Measurements from ENCODE around the gene KRT6B.

The KRT6B gene

DNA sequence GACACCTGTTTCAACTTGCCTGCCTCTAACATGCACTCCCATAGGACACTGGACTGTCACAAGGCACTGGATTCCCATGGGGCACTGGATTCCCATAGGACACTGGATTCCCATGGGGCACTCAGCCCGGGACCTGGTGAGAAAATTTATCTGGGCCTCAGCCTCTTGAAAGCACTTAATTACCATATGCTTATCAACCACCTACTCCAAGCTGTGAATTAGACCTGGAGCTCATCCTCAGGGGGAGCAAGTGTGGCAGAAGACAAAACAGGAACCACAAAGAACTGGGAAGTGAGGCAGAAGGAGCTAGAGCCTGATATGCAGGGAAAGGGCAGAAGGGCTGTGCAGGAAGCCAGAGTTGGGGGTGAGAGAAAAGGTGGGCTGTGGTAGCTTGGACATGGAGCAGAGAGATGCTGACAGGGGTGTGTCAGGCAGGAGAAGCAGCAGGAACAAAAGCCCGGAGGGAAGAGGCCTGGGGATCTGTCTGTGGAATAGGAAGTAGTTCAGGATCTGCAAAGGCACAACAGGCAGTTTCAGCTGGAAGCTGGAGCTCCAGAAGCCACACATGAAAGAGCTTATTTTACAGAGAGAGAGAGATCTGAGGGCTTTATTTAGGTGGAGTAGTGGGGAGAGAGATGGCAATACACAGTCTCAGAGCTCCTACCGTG is 48.9 kb downstream of the KRT6B start:
- DNase-seq: no peak
- TF ChIP-seq GATA1 (IDR thresholded peaks at IDR 0.05; ENCODE audit: low read depth, low read length) (no peak), POLR2A (IDR thresholded peaks at IDR 0.05; ENCODE audit: low read length) (no peak)

DNA sequence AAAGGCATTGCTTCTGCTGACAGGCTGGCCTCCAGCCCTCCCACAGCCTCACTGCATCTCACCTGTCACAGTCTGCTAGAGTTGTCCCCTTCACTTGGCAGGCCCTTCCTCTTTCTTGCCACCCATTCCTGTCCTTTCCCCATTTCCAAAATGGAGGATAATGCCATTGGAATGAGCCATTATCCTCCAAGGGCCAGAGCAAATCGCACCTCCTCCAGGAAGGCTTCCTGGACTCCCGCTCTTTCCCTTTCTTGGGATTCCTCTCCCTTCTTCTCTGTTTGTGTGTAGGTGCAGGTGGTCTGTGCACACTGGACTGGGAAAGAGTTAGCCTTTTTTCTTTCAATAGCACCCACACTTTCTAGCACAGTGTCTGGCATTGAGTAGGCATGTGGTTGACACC is 49.6 kb downstream of the KRT6B start:
- DNase-seq: no peak
- TF ChIP-seq POLR2A (IDR thresholded peaks at IDR 0.05; ENCODE audit: low read length) (no peak), GATA1 (IDR thresholded peaks at IDR 0.05; ENCODE audit: low read depth, low read length) (no peak)

DNA sequence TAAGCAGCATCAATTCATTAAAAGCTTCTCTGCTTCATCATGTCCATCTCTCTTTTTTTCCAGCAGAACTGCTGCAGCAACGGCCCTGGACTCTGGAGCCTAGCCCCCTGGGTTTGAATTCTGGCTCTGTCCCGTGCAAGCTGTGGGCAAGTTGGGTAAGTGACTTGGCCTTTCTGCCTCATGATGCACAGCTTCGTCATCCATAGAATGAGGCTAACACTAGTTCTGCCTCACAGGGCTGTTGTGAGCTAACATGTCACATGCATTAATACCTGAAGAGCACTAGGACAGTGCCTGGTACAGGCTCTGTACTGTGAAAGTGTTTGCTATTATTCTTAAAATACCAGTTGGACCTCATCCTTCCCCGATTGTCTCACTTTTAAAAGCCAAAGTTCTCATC is 50.0 kb downstream of the KRT6B start:
- DNase-seq: no peak
- TF ChIP-seq POLR2A (IDR thresholded peaks at IDR 0.05; ENCODE audit: low read length) (no peak), GATA1 (IDR thresholded peaks at IDR 0.05; ENCODE audit: low read depth, low read length) (no peak)

- DNase-seq: no peak
- TF ChIP-seq POLR2A (IDR thresholded peaks at IDR 0.05; ENCODE audit: low read length) (no peak), GATA1 (IDR thresholded peaks at IDR 0.05; ENCODE audit: low read depth, low read length) (no peak)
Measured at GRCh38 chr12:52401526-52401925, 50.4 kb downstream of the KRT6B start.

- DNase-seq: no peak
- TF ChIP-seq POLR2A (IDR thresholded peaks at IDR 0.05; ENCODE audit: low read length): no peak
- TF ChIP-seq GATA1 (IDR thresholded peaks at IDR 0.05; ENCODE audit: low read depth, low read length): no peak
Measured at GRCh38 chr12:52400906-52401305, 51.0 kb downstream of the KRT6B start.

DNA sequence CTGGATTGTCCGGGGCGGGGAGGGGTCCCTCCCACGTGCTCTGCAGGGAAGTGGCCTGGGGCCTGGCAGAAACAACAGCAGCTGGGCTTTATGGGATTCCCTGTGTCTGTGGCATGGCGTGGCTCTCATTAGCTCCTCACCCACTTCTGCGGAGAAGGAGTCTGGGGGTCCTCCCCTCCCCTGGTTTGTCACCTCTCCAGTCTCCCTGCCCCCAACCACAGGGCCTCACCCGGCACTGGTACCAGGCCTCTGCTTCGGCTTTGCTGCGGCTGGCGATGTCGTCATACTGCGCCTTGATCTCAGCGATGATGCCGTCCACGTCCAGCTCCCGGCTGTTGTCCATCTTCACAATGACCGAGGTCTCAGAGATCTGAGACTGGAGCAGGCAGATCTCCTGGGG is 52.2 kb downstream of the KRT6B start:
- no peak for DNase-seq
- TF ChIP-seq GATA1 (IDR thresholded peaks at IDR 0.05; ENCODE audit: low read depth, low read length): no peak
- TF ChIP-seq POLR2A (IDR thresholded peaks at IDR 0.05; ENCODE audit: low read length): no peak

DNA sequence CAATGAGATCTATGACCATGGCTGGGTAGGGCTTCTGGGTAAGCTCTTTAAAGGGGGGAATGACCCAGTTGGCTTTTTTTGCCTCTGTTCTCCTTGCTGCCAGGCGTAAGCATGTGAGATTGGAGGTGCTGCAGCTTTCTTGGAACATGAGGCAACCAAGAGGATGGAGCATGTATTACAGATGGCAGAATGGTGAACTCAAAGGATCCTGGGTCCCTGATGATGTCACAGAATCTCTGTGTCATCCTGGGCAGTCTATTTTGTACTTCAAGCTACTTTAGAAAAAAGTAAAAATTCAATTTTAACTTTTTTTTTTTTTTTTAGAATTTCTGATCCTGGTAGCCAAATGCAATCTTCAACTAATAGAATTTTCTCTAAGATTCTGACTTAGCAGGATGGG is 53.8 kb downstream of the KRT6B start:
- TF ChIP-seq GATA1 (IDR thresholded peaks at IDR 0.05; ENCODE audit: low read depth, low read length) (no peak), POLR2A (IDR thresholded peaks at IDR 0.05; ENCODE audit: low read length) (no peak)
- no peak for DNase-seq

- TF ChIP-seq POLR2A (IDR thresholded peaks at IDR 0.05; ENCODE audit: low read length) (no peak), GATA1 (IDR thresholded peaks at IDR 0.05; ENCODE audit: low read depth, low read length) (no peak)
- no peak for DNase-seq
Measured at GRCh38 chr12:52396656-52397055, 55.3 kb downstream of the KRT6B start.
